Ectodermal cell (in vitro differentiated cells): ENCODE data around the gene CRYZL1.

ENCODE experiments used
- H3K27ac ChIP-seq: 2 replicates; pipeline ENCODE4 v1.7.0; 2013; ENCODE audit warnings: mild to moderate bottlenecking, low read depth, low read length; ENCODE audit not compliant: insufficient read depth, poor library complexity, severe bottlenecking
- H3K27me3 ChIP-seq: 2 replicates; pipeline ENCODE4 v1.7.0; 2013; ENCODE audit warnings: mild to moderate bottlenecking, low read length; ENCODE audit not compliant: insufficient read depth, control insufficient read depth, poor library complexity, severe bottlenecking
- H3K36me3 ChIP-seq: one replicate; pipeline ENCODE4 v1.7.0; 2013; ENCODE audit warnings: low read length; ENCODE audit not compliant: control insufficient read depth, insufficient read depth
- H3K4me1 ChIP-seq: one replicate; pipeline ENCODE4 v1.7.0; 2013; ENCODE audit warnings: low read length; ENCODE audit not compliant: control insufficient read depth, insufficient read depth
- H3K4me3 ChIP-seq: 2 replicates; pipeline ENCODE4 v1.7.0; 2013; ENCODE audit warnings: low read depth, low read length, control low read depth; ENCODE audit not compliant: insufficient read depth
- H3K9me3 ChIP-seq: 2 replicates; pipeline ENCODE4 v1.7.0; 2013; ENCODE audit warnings: mild to moderate bottlenecking, low read length, moderate library complexity; ENCODE audit not compliant: control insufficient read depth
- WGBS, 2 experiments: methylation state at CpG; one replicate each; pipeline ENCODE4 v1.1.7; 2013; ENCODE audit warnings: missing lambda C conversion rate in 2 of 2; 5-methylcytosine and 5-hydroxymethylcytosine counted together

CRYZL1 gene

GRCh38 chr21:33567914-33568313 lies 73.6 kb downstream of the CRYZL1 start:
- Histone ChIP-seq H3K27me3 (no peaks in the 10 kb centered on the region), H3K9me3 (no peaks in the 10 kb centered on the region), H3K4me3 (no peak overlapping the region), H3K27ac (no peak overlapping the region), H3K4me1 (no peaks in the 10 kb centered on the region), H3K36me3 (peaks cover 13% of the 10 kb centered on the region)
- 92% methylated on average over 6 of the region's 6 CpGs for WGBS, 2 experiments

- Histone ChIP-seq H3K36me3 (peaks cover 9% of the 10 kb centered on the region), H3K27me3 (no peaks in the 10 kb centered on the region), H3K9me3 (no peaks in the 10 kb centered on the region), H3K4me1 (no peaks in the 10 kb centered on the region), H3K27ac (no peak overlapping the region), H3K4me3 (no peak overlapping the region)
- WGBS, 2 experiments = 97 to 100% methylated on average over 1 of the region's 2 CpGs
Measured at GRCh38 chr21:33566514-33566913, 75.0 kb downstream of the CRYZL1 start.

- Histone ChIP-seq H3K4me1 (no peaks in the 10 kb centered on the region), H3K27ac (no peak overlapping the region), H3K36me3 (peaks cover 38% of the 10 kb centered on the region), H3K9me3 (no peaks in the 10 kb centered on the region), H3K27me3 (no peaks in the 10 kb centered on the region), H3K4me3 (no peak overlapping the region)
- WGBS, 2 experiments = 100% methylated on average over 2 of the region's 2 CpGs
Measured at GRCh38 chr21:33562389-33562788, 79.2 kb downstream of the CRYZL1 start.

GRCh38 chr21:33561373-33561772 lies 80.2 kb downstream of the CRYZL1 start:
- Histone ChIP-seq H3K27ac (no peak overlapping the region), H3K36me3 (peaks cover 41% of the 10 kb centered on the region)

GRCh38 chr21:33560965-33561364 lies 80.6 kb downstream of the CRYZL1 start:
- H3K36me3 ChIP-seq = peaks cover 45% of the 10 kb centered on the region
- H3K27me3 ChIP-seq = no peaks in the 10 kb centered on the region
- H3K27ac ChIP-seq = no peak overlapping the region
- H3K4me3 ChIP-seq = no peak overlapping the region
- H3K4me1 ChIP-seq = no peaks in the 10 kb centered on the region
- H3K9me3 ChIP-seq = no peaks in the 10 kb centered on the region

More at GRCh38 chr21:33561373-33561772, 80.2 kb downstream of the CRYZL1 start:
- Histone ChIP-seq H3K27me3 (no peaks in the 10 kb centered on the region), H3K4me1 (no peaks in the 10 kb centered on the region), H3K9me3 (no peaks in the 10 kb centered on the region), H3K4me3 (no peak overlapping the region)
- 98 to 100% methylated on average over 1 to 2 of the region's 2 CpGs for WGBS, 2 experiments

- H3K36me3 ChIP-seq = peaks cover 49% of the 10 kb centered on the region
Measured at GRCh38 chr21:33559813-33560212, 81.7 kb downstream of the CRYZL1 start.

GRCh38 chr21:33558777-33559421 lies 82.6 kb downstream of the CRYZL1 start:
- Histone ChIP-seq H3K4me1 (no peaks in the 10 kb centered on the region), H3K9me3 (no peaks in the 10 kb centered on the region), H3K36me3 (peaks cover 58% of the 10 kb centered on the region), H3K4me3 (no peak overlapping the region), H3K27ac (no peak overlapping the region), H3K27me3 (no peaks in the 10 kb centered on the region)
- 88 to 100% methylated on average over 2 to 4 of the region's 4 CpGs for WGBS, 2 experiments

More at GRCh38 chr21:33559813-33560212, 81.7 kb downstream of the CRYZL1 start:
- H3K9me3 ChIP-seq = no peaks in the 10 kb centered on the region
- 94 to 96% methylated on average over 10 of the region's 10 CpGs for WGBS, 2 experiments
- no peaks in the 10 kb centered on the region for H3K27me3 ChIP-seq
- H3K4me1 ChIP-seq = no peaks in the 10 kb centered on the region
- H3K27ac ChIP-seq = no peak overlapping the region
- H3K4me3 ChIP-seq = no peak overlapping the region

- H3K27ac ChIP-seq = no peak overlapping the region
- H3K36me3 ChIP-seq = peaks cover 72% of the 10 kb centered on the region
- no peak overlapping the region for H3K4me3 ChIP-seq
- no peaks in the 10 kb centered on the region for H3K27me3 ChIP-seq
- H3K9me3 ChIP-seq = no peaks in the 10 kb centered on the region
- no peaks in the 10 kb centered on the region for H3K4me1 ChIP-seq
- 96 to 97% methylated on average over 19 of the region's 19 CpGs for WGBS, 2 experiments
Measured at GRCh38 chr21:33557447-33557846, 84.1 kb downstream of the CRYZL1 start.

GRCh38 chr21:33554982-33555344 lies 86.6 kb downstream of the CRYZL1 start:
- Histone ChIP-seq H3K27ac (no peak overlapping the region), H3K9me3 (no peaks in the 10 kb centered on the region), H3K4me3 (no peak overlapping the region), H3K27me3 (no peaks in the 10 kb centered on the region), H3K4me1 (no peaks in the 10 kb centered on the region), H3K36me3 (peaks cover 84% of the 10 kb centered on the region)
- 94 to 97% methylated on average over 32 of the region's 32 CpGs for WGBS, 2 experiments

GRCh38 chr21:33554236-33554981 lies 87.1 kb downstream of the CRYZL1 start:
- Histone ChIP-seq H3K4me3 (no peak overlapping the region), H3K27me3 (no peaks in the 10 kb centered on the region), H3K9me3 (no peaks in the 10 kb centered on the region), H3K4me1 (no peaks in the 10 kb centered on the region), H3K27ac (no peak overlapping the region), H3K36me3 (peaks cover 84% of the 10 kb centered on the region)
- 97% methylated on average over 18 of the region's 18 CpGs for WGBS, 2 experiments
